B cell (primary cell): ENCODE measurements around the gene MFN2. TPM values are rescaled to one million over a fixed set of nuclear protein-coding genes. Genes with fewer than 3 reads are reported as not detected.

ENCODE experiments used
- ATAC-seq: fragments of 200-7000 bp; cut with Tn5 transposase; one replicate; pipeline ENCODE4 v1.10.0; 2021; ENCODE audit warnings: low read depth, mild to moderate bottlenecking, moderate number of reproducible peaks, moderate library complexity
- CTCF ChIA-PET: fragments of 350-600 bp; sonication (Branson Sonifier 250); formaldehyde crosslinking; loops from one replicate; lab custom pipeline; 2021; ENCODE audit warnings: antibody characterized with exemption, inconsistent platforms; lab: Charles Lee
- POLR2A ChIA-PET: fragments of 350-600 bp; sonication (Branson Sonifier 250); formaldehyde crosslinking; loops from one replicate; lab custom pipeline; 2021; ENCODE audit warnings: antibody characterized with exemption; lab: Charles Lee
- DNase-seq: peaks from one replicate; pipeline ENCODE4 v3.0.0; 2013
- H2AFZ ChIP-seq: 2 replicates; pipeline ENCODE4 v1.6.1; 2012; ENCODE audit warnings: mild to moderate bottlenecking, low read depth, low read length; ENCODE audit not compliant: insufficient read depth, poor library complexity, severe bottlenecking
- H3K27ac ChIP-seq, 2 donors: 1 replicate in 1 of 2; 2 replicates in 1 of 2; pipeline ENCODE4 v1.5.1; 2012 to 2013; ENCODE audit warnings: low read length in 2 of 2, mild to moderate bottlenecking in 2 of 2, moderate library complexity in 1 of 2
- H3K27me3 ChIP-seq, 4 experiments: fragments of 200-600 bp in 1 of 4; sonication (generic) in 1 of 4; replicated peaks in 1 of 4; 1 replicate in 2 of 4; 2 replicates in 2 of 4; pipeline versions ENCODE4 v1.6.1 to v1.7.0; 2013 to 2016; ENCODE audit warnings: low read length in 3 of 4, mild to moderate bottlenecking in 2 of 4, mixed read lengths in 1 of 4, moderate library complexity in 1 of 4; ENCODE audit not compliant: insufficient read depth in 4 of 4, control insufficient read depth in 3 of 4; ENCODE audit errors: control extremely low read depth in 1 of 4
- H3K36me3 ChIP-seq, 2 experiments: replicated peaks in 1 of 2; 1 replicate in 1 of 2; 2 replicates in 1 of 2; pipeline versions ENCODE4 v1.6.1 to v1.7.1; 2013; ENCODE audit warnings: low read length in 1 of 2; ENCODE audit not compliant: insufficient read depth in 2 of 2, control insufficient read depth in 1 of 2; ENCODE audit errors: control extremely low read depth in 1 of 2, extremely low read depth in 1 of 2
- H3K4me1 ChIP-seq, 2 donors: fragments of 200-600 bp in 1 of 2; sonication (generic) in 1 of 2; 1 replicate in 1 of 2; 2 replicates in 1 of 2; pipeline versions ENCODE4 v1.5.1 to v1.6.1; 2013 to 2017; ENCODE audit warnings: low read length in 2 of 2; ENCODE audit not compliant: control insufficient read depth in 2 of 2, insufficient read depth in 2 of 2
- H3K4me2 ChIP-seq: replicated peaks from 2 replicates; pipeline ENCODE3; 2012; ENCODE audit warnings: mild to moderate bottlenecking, low read depth, low read length; ENCODE audit not compliant: poor library complexity, severe bottlenecking
- H3K4me3 ChIP-seq, 5 experiments: fragments of 200-600 bp in 1 of 5; sonication (generic) in 1 of 5; 1 replicate in 3 of 5; 2 replicates in 2 of 5; pipeline versions ENCODE4 v1.5.1 to v1.7.0; 2011 to 2016; ENCODE audit warnings: low read length in 4 of 5, mild to moderate bottlenecking in 4 of 5, low read depth in 2 of 5, control low read depth in 1 of 5, moderate library complexity in 1 of 5; ENCODE audit not compliant: insufficient read depth in 1 of 5; ENCODE audit errors: control extremely low read depth in 1 of 5, extremely low read depth in 1 of 5
- H3K79me2 ChIP-seq: fragments of 200-600 bp; sonication (generic); one replicate; pipeline ENCODE4 v1.6.0; 2016; ENCODE audit warnings: low read length; ENCODE audit not compliant: control insufficient read depth, insufficient read depth
- H3K9ac ChIP-seq: fragments of 200-600 bp; sonication (generic); 2 replicates; pipeline ENCODE4 v1.6.1; 2017; ENCODE audit warnings: mild to moderate bottlenecking, low read length, moderate library complexity
- H3K9me3 ChIP-seq, 3 donors: one replicate each; pipeline versions ENCODE4 v1.6.1 to v1.7.1; 2013; ENCODE audit warnings: low read length in 2 of 3; ENCODE audit not compliant: control insufficient read depth in 2 of 3, insufficient read depth in 1 of 3; ENCODE audit errors: control extremely low read depth in 1 of 3
- H4K20me1 ChIP-seq: 2 replicates; pipeline ENCODE4 v1.6.0; 2012; ENCODE audit warnings: mild to moderate bottlenecking, low read length; ENCODE audit not compliant: insufficient read depth, control insufficient read depth, poor library complexity, severe bottlenecking
- H3K27ac Mint-ChIP-seq: one replicate; pipeline ENCODE4 v1.8.0; 2021; ENCODE audit warnings: mixed read lengths
- H3K27me3 Mint-ChIP-seq: one replicate; pipeline ENCODE4 v1.8.0; 2021; ENCODE audit warnings: mixed read lengths
- H3K4me1 Mint-ChIP-seq: one replicate; pipeline ENCODE4 v1.8.0; 2021; ENCODE audit warnings: mixed read lengths
- H3K4me3 Mint-ChIP-seq: one replicate; pipeline ENCODE4 v1.8.0; 2021; ENCODE audit warnings: mixed read lengths
- H3K9me3 Mint-ChIP-seq: one replicate; pipeline ENCODE4 v1.8.0; 2022; ENCODE audit warnings: mixed read lengths; ENCODE audit not compliant: insufficient read depth
- CTCF ChIP-seq: fragments of 200-600 bp; IDR thresholded peaks from one replicate; pipeline ENCODE4 v1.8.0; 2022; ENCODE audit warnings: antibody characterized with exemption, mild to moderate bottlenecking
- EZH2 ChIP-seq: IDR thresholded peaks from 2 replicates; pipeline ENCODE4 v1.6.1; 2012; ENCODE audit warnings: borderline replicate concordance, low read depth, mild to moderate bottlenecking, moderate library complexity, low read length; ENCODE audit not compliant: insufficient read depth, poor library complexity, severe bottlenecking
- WGBS: methylation state at CpG from one replicate; pipeline ENCODE4 v1.1.5; 2013; ENCODE audit warnings: missing lambda C conversion rate; ENCODE audit not compliant: insufficient coverage; 5-methylcytosine and 5-hydroxymethylcytosine counted together
- intact Hi-C: fragments of 100-400 bp; cut with micrococcal nuclease; formaldehyde crosslinking; loops from one replicate; pipeline ENCODE4 v1.10.0; 2022
- polyA plus RNA-seq: library from polyadenylated mRNA; depleted of rRNA; stranded (reverse); fragments of >200 nt; gene quantifications from 2 replicates; pipeline ENCODE4 v1.2.3, GENCODE V29; 2012
- total RNA-seq, 2 donors: library from RNA; stranded (reverse); fragments of 120-200 nt in 1 of 2; gene quantifications; 1 replicate in 1 of 2; 2 replicates in 1 of 2; pipeline versions ENCODE4 v1.2.3 to v1.2.4, GENCODE V29; 2013 to 2022

Gene MFN2
- total and polyA plus RNA-seq, 2 donors (not counting 1 experiment from before 2014, with no cell fraction given): 24.0 to 50.0 TPM

- Mint-ChIP-seq H3K9me3 (no peaks in the 10 kb centered on the region), H3K27ac (no peak overlapping the region)
- no peak overlapping the region for H2AFZ ChIP-seq
These were observed 49.4 kb upstream of the MFN2 start for GRCh38 chr1:11930571-11931445.

More at GRCh38 chr1:11930571-11931445, 49.4 kb upstream of the MFN2 start:
- no peak overlapping the region for H3K4me3 ChIP-seq
- 89% methylated on average over 6 of the region's 7 CpGs for WGBS
- intact Hi-C loops: no loop called here
- no peak for TF ChIP-seq EZH2
- TF ChIP-seq CTCF: no peak
- H3K36me3 ChIP-seq: no peaks in the 10 kb centered on the region
- no peaks in the 10 kb centered on the region for H4K20me1 ChIP-seq
- ATAC-seq: no peak
- H3K4me3 Mint-ChIP-seq: no peak overlapping the region
- no peak for DNase-seq
- H3K9ac ChIP-seq: no peak overlapping the region
- ChIA-PET POLR2A (interaction anchor here (0.6 kb wide), 1 partner anchor 47 kb away, joined by 4 read pairs; no protein-coding TSS in a partner anchor), CTCF (no interaction called here)
- H3K4me1 ChIP-seq: peaks cover 9 to 20% of the 10 kb centered on the region in 2 donors
- H3K4me1 Mint-ChIP-seq: peaks cover 15% of the 10 kb centered on the region
- no peaks in the 10 kb centered on the region for H3K9me3 ChIP-seq
- peaks cover 2% of the 10 kb centered on the region for H3K79me2 ChIP-seq
- H3K27me3 Mint-ChIP-seq: no peaks in the 10 kb centered on the region
- H3K27me3 ChIP-seq: no peaks in the 10 kb centered on the region
- H3K27ac ChIP-seq: no peak overlapping the region
- no peak overlapping the region for H3K4me2 ChIP-seq
